Activated CD4-positive, alpha-beta T cell treated with anti-CD3 and anti-CD28 coated beads for 1 hour (primary cell): ENCODE results near the gene SAMD4A.
A peak's percentile ranks its signal among the peaks of the same experiment; 100 is the strongest.
"Not testable (repeated sequence)": the region's sequence is repeated elsewhere in the genome, so short reads cannot be mapped to it uniquely, and the experiment has no call there.

ENCODE experiments used
- DNase-seq: peaks from one replicate; pipeline ENCODE4 v3.0.0-alpha.2; 2020

The SAMD4A gene

DNA sequence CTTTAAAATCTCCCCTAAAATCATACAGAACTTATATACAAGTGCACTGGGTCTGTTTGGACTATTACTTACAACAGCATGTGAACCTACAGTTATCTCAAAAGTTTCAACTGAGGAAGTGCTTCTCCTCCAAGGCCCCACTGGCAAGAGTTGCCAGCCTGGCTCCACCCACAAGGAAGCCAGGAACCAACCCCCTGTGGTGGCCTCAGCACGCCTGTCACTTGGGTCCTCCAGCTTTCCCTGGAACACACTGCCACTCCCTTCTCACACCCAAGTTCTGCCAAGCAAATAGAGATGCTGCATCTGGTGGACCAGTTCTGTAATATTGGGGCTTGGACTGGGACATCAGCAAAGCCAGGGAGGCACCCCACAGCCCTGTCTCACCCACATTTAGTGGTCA, 220.3 kb downstream of the SAMD4A start:
- DNase-seq = no peak

GRCh38 chr14:54788701-54789100, 221.8 kb downstream of the SAMD4A start:
- DNase-seq = no peak

GRCh38 chr14:54789166-54789565, 222.2 kb downstream of the SAMD4A start:
- no peak for DNase-seq

GRCh38 chr14:54789781-54790480, 223.0 kb downstream of the SAMD4A start:
- DNase-seq = no peak

DNA sequence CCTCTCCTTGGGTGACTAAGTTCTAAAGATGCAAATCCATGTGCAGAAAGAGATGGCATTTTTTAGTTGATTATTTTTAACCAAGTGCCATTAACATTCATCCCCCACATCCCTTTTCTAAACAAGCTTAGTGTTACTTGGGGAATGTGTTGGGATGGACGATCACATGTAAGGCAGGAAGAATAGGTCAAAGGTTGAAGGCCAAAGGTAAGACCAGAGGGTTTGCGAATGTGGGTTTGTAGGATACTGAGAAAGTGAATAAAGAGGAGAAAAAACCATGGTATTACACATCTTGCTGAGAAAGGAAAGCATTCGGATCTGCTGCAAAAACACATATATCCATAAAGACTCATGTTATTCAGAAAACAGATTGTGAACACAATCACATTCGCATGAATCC, 224.1 kb downstream of the SAMD4A start:
- DNase-seq = no peak

GRCh38 chr14:54792288-54792687, 225.4 kb downstream of the SAMD4A start:
- DNase-seq = no peak

- DNase-seq = no peak
Observed at GRCh38 chr14:54794159-54794558, 227.2 kb downstream of the SAMD4A start.

- DNase-seq = no peak
Observed at GRCh38 chr14:54794796-54795195, 227.9 kb downstream of the SAMD4A start.

GRCh38 chr14:54796961-54797360, 230.0 kb downstream of the SAMD4A start:
- no peak for DNase-seq

DNA sequence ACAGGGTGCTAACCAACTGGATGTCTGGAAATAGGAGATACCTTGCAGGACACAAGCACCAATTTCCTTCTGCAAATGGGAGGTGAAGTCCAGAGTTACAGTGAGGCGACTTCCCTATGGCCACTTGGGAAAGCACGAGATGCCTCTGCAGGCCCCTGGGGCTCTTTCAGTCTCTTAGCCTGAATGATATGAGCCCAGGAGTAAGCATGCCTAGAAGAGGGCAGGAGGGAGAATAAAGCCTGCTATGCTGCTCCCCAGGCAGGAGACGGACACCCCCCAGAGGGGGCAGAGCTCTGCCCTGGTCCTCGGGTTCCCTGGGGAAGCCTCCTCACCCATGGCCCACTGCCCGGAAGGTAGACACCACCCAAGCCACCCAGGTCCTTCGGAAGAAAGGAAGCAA, 230.6 kb downstream of the SAMD4A start:
- no peak for DNase-seq

GRCh38 chr14:54797986-54798385, 231.1 kb downstream of the SAMD4A start:
- no peak for DNase-seq

DNA sequence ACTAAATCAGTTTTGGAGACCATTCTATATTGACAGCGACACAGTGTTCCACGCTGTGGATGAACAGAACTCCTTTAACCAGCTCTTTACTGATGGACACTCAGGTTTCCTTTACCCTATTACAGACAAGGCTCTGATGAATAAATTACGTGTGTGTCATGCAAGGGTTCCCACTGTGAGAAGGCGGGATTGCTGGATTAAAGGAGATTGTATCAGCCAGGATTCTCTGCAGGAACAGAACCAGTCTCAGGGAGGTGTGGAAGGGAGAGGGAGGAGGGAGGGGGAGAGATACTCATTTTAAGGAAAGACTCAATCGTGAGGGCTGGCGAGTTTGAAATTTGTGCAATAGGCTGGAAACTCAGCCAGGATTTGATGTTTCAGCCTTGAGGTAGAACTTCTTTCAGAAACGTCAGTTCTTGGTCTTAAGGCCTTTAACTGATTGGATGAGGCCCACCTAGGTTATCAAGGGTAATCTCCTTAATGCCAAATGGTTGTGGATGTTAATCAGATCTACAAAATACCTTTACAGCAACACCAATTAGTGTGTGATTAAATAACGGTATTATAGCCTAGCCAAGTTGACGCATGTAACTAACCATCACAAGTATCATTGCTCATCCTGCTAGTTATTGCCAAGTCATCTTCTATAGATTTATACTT, 231.7 kb downstream of the SAMD4A start:
- no peak for DNase-seq

- not testable (repeated sequence) for DNase-seq
Observed at GRCh38 chr14:54801482-54801881, 234.6 kb downstream of the SAMD4A start.

GRCh38 chr14:54803396-54803795, 236.5 kb downstream of the SAMD4A start:
- no peak for DNase-seq

- no peak for DNase-seq
Observed at GRCh38 chr14:54803926-54804537, 237.1 kb downstream of the SAMD4A start.

DNA sequence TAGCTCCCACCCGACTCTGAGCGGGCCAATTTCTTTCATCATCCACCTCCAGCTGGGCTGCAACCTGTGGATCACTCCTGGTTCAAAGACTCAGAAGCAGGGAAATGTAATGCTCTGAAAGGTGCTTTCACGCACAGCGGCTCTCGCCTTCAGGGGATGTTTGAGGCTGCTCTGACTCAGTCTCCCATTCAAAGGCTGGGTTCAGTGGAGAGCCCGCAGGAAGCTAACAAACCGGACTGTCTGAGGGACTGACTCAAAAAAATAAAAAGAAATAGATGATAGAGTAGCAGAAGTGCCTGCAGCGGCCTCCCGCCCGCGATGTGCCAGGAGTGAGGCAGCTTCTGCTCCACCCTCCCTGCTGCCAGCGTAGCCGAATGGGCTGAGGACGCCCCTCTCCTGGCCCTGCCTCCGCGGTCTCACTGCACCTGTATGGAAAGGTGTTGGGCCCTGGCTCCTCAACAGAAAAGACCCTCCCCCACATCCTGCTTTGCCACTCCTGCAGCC, 237.7 kb downstream of the SAMD4A start:
- no peak for DNase-seq

- no peak for DNase-seq
Observed at GRCh38 chr14:54805070-54805444, 238.1 kb downstream of the SAMD4A start.

- DNase-seq = peak; percentile 55
Observed at GRCh38 chr14:54805445-54806322, 238.8 kb downstream of the SAMD4A start.

DNA sequence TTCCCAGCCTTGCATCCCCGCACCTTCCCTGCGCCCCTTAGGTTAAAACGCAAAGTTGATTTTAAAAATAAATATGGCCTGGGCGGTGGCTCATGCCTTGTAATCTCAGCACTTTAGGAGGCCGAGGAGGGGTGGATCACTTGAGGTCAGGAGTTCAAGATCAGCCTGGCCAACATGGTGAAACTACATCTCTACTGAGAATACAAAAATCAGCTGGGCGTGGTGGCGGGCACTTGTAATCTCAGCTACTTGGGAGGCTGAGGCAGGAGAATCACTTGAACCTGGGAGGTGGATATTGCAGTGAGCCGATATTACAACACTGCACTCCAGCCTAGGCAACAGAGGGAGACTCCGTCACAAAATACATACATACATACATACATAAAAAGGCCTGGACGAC, 239.7 kb downstream of the SAMD4A start:
- DNase-seq = no peak

DNA sequence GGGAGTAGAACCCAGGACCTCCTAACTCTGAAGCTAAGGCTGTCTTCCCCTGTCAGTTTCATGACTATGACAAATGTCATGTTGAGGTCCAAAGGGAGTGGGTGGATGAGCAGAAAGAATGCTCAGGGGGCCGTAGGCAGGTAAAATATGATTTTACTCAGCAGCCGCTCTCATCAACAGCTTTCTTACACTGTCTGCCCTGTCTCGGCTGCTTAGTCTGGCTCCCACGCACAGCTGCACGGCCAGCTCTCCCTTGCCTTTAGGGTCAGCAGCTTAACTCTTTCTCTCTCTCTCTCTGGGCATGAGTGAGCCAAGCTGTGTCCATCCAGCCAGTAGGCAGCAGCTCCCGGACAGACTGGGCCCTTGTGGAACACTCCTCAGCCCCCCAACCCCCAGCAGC, 240.5 kb downstream of the SAMD4A start:
- no peak for DNase-seq

DNA sequence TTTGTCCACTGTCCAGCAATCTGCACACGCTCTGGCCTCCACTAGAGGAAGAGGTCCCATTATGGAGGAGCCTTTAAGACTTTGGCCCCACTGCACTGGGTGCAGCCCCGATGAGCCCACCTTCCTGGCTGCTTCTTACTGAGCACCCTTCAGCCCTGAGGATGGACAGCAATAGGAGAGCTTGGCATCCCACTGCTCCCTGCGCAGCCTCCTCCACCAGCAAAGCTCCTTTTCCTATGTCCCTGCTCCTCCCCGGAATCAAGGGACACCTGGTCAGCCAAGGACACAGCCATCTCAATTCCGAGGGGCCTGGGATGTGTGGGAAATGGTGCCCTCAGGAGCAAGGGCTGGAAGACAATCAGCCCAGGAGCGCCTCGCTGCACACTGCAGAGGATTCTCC, 241.0 kb downstream of the SAMD4A start:
- DNase-seq = no peak

DNA sequence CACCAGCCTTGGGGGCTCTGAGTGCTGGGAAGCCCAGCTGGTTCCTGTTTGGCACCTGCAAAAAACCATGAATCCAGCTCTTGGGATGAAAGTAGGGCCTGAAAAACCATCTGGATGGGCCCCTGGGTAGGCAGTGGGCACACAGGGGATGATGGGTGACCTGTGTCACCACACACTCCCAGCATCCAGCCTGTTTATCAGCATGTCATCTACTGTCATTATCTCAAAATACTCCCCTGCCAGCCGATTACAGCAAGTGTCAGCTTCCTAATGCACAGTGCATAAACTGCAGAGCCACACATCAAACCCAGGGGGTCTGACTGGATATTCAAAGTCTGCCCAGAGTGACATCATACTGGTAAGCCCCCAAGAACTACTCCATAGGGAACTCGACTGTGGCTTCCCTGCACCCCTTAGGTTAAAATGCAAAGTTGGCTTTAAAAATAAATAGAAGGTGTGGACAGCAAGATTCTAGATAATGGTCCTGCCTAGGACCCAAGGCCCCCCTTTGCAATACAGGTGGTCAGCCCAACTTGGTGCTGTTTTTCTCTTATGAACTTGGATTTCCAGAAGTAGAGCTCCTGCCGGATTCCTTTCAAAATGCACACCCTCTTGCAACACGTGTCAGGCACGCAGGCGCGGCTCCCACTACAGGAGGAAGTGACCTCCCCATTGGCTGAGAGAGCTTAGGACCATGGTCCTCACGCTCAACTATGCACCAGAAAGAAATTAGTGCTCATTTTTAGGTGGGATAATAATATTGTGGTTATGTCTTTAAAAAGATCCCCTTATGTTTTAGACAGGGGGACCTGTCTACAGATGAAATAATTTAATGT, 241.6 kb downstream of the SAMD4A start:
- no peak for DNase-seq
